GM12875 (cell line): ENCODE measurements around the gene FGD5.

ENCODE experiments used
- H3K4me3 ChIP-seq: one replicate; pipeline ENCODE4 v1.5.1; 2011; ENCODE audit warnings: low read depth, low read length, control low read depth
- TF ChIP-seq, protein P1 (sequence below): IDR thresholded peaks from 2 replicates; pipeline ENCODE4 v1.5.1; 2011; ENCODE audit warnings: low read depth, mild to moderate bottlenecking, control low read depth, inconsistent platforms, low read length, moderate library complexity, borderline replicate concordance; ENCODE audit not compliant: insufficient read depth

FGD5 gene

GRCh38 chr3:14839236-14839635 is 20.5 kb downstream of the FGD5 start:
- TF ChIP-seq, protein P1, sequence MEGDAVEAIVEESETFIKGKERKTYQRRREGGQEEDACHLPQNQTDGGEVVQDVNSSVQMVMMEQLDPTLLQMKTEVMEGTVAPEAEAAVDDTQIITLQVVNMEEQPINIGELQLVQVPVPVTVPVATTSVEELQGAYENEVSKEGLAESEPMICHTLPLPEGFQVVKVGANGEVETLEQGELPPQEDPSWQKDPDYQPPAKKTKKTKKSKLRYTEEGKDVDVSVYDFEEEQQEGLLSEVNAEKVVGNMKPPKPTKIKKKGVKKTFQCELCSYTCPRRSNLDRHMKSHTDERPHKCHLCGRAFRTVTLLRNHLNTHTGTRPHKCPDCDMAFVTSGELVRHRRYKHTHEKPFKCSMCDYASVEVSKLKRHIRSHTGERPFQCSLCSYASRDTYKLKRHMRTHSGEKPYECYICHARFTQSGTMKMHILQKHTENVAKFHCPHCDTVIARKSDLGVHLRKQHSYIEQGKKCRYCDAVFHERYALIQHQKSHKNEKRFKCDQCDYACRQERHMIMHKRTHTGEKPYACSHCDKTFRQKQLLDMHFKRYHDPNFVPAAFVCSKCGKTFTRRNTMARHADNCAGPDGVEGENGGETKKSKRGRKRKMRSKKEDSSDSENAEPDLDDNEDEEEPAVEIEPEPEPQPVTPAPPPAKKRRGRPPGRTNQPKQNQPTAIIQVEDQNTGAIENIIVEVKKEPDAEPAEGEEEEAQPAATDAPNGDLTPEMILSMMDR: no peak
- H3K4me3 ChIP-seq: no peak overlapping the region

GRCh38 chr3:14841836-14842235 is 23.1 kb downstream of the FGD5 start:
- H3K4me3 ChIP-seq: no peak overlapping the region
- TF ChIP-seq, protein P1: no peak

DNA sequence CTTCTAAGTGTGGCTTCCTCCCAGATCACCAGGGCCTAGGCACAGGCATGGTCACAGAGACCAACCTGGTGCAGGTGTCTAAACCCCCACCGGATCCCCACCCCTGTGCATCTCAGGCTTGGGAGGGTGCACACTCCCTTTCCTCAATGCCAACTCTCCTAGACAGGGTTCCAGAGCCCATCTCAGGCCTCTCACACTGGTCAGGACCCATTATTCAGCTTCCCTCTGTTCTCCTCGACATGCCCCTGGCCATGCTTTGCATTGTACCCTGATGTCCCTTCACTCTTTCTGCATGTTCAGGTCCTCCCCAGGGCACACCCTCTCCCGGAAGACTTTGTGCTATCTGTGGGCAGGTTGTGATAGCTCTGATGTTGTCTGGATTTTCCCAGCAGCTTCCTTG is 23.5 kb downstream of the FGD5 start:
- H3K4me3 ChIP-seq: no peak overlapping the region
- TF ChIP-seq, protein P1: no peak

DNA sequence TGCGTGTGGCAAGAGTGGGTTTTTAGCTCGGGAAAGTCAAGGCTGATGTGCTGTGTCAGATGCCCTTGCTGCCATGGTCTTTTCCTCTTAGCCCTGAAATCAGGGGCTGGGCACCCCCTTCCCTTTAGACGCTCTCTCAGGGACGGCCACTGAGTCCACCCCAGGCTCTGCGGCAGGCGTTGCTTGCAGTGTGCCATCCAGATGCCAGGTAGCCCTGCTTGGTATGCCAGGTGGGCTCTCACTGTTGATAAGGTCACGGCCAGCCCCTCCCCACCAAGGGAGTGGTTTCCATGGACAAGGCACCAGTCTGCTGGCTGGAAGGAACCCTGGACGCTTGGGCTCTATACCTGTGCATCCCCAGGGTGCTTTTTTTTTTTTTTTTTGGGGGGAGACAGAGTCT is 24.6 kb downstream of the FGD5 start:
- TF ChIP-seq, protein P1: no peak
- H3K4me3 ChIP-seq: no peak overlapping the region

DNA sequence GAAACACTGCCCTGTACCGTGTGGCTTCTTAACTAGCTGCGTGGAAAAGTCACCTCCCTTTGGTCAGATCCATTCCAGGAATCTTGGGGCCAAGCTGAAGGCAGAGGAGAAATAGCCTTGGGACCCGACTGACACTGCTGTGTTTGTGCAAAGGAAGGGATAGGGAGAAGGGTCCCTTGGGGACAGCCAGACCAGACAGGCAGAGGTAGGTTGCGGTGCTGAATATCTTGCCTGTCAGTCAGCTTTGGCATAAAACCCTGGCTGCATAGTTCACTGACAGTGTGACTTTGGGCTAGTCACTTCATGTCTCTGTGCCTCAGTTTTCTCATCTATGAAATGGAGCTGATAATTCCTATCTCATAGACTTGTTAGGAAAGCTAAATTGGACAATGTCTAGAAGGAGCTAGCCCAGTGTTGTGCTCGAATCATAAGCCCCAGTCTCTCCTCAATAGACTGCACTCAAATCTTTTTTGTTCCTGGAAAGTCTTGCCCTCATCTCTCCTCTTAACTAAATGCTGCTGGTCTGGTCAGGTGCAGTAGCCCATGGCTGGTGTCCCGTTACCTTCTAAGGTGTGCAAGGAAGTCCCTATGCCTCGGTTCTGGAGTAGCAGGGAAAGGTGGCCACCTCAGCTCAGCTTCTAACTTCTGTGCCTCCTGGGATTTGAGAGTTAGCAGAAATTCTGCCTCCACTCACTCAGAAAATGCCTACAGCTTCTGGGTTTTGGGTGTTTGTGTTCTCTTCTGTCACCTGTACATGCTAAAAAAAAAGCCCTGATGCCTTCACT is 25.8 kb downstream of the FGD5 start:
- TF ChIP-seq, protein P1: no peak
- no peak overlapping the region for H3K4me3 ChIP-seq

GRCh38 chr3:14845180-14845579 is 26.4 kb downstream of the FGD5 start:
- TF ChIP-seq, protein P1: no peak

GRCh38 chr3:14845826-14846225 is 27.1 kb downstream of the FGD5 start:
- TF ChIP-seq, protein P1: no peak

More at GRCh38 chr3:14845180-14845579, 26.4 kb downstream of the FGD5 start:
- no peak overlapping the region for H3K4me3 ChIP-seq

More at GRCh38 chr3:14845826-14846225, 27.1 kb downstream of the FGD5 start:
- no peak overlapping the region for H3K4me3 ChIP-seq
